GM18526 (cell line): ENCODE data around the gene SPRN.

ENCODE experiments used
- POLR2A ChIP-seq: IDR thresholded peaks from 3 replicates; pipeline ENCODE4 v1.6.1; 2011; ENCODE audit not compliant: insufficient read length; ENCODE audit errors: extremely low read depth

The SPRN gene

DNA sequence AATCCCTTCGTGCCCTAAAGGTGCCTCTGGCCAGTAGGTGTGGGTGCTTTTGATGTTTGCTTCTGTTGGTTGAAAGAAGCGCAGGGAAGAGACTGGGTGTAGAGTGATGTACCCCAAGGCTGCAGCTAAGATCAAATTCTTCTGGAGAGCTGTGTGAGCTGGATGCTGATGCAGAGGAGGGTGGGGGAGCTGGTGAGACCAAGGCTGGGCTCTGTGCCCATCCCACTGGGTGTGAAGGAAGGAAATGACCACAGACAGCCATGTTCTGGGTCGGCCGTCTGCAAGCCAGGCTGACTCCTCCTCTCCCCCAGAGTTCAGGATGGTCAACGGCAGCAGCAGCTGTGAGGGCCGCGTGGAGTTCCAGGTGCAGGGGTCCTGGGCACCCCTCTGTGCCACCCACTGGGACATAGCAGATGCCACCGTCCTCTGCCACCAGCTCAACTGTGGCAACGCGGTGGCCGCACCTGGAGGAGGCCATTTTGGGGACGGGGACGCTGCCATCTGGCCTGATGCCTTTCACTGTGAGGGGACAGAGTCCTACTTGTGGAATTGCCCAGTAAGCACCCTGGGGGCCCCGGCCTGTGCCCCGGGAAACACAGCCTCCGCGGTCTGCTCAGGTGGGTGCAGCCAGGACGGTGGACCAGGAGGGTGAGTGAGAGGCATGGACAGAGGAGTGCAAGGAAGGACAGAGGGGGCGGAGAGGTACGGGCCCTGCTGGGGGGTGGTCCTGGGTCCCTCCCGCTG is 34.5 kb upstream of the SPRN start:
- no peak for TF ChIP-seq POLR2A

DNA sequence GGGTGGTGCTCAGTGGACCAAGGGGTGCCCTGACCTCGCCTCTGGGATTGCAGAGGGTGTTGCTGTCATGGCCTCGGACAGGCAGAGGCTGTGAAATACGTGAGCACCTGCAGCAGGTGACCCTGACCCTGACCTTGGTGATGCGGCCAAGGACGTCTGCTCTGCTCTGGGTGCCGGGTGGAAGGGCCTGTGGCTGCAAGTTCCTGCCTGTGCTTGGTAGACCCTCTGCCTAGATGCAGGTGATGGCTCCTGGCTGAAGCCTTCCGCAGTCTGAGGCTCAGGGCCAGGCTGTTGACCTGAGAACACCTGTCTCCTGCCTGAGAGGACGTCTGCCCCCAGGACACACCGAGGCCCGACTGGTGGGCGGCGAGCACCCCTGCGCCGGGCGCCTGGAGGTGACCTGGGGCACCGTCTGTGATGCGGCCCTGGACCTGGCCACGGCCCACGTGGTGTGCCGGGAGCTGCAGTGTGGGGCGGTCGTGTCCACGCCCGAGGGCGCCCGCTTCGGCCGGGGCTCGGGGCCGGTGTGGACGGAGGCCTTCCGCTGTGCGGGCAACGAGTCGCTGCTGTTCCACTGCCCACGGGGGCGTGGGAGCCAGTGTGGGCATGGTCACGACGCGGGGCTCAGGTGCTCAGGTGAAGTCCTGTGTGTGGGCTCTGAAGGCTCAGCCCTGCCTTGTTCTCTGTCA is 33.7 kb upstream of the SPRN start:
- no peak for TF ChIP-seq POLR2A

GRCh38 chr10:133457100-133457841 is 32.8 kb upstream of the SPRN start:
- no peak for TF ChIP-seq POLR2A

DNA sequence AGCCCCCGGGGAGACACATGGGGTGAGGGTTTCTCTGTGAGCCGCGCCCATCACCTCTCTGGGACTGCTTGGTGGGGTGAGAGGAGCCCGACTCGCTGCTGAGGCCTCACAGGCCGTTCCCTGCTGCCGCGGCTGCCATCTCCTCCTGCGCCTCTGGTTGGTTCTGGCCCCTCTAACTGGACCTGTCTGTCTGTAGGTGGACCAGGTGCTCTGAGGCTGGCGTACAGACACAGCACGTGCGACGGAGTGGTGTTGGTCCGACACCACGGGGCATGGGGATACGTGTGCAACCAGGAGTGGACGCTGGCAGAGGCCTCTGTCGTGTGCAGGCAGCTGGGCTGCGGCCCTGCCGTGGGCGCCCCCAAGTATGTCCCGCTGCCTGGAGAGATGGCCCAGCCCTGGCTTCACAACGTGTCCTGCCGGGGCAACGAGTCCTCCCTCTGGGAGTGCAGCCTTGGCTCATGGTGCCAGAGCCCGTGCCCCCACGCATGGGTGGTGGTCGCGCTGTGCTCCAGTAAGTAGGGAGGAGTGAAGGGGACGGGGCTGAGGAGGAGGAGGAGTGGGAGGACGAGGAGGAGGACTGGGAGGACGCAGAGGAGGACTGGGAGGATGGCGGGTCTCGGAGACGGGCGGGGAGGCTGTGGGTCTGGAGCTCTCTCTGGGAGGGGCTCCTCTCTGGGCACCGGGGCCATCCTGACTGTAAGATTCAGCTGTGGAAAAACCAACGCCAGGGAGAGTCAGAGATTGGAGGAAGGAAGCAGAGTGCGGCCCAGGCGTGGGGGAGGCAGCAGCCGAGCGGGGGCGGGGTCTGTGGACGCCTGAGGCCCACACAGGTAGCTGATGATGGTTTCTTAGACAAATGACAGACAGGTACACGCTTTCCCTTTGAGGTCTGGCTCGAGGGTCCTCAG is 31.9 kb upstream of the SPRN start:
- TF ChIP-seq POLR2A = no peak

- no peak for TF ChIP-seq POLR2A
Observed at GRCh38 chr10:133455611-133456031, 31.2 kb upstream of the SPRN start.

DNA sequence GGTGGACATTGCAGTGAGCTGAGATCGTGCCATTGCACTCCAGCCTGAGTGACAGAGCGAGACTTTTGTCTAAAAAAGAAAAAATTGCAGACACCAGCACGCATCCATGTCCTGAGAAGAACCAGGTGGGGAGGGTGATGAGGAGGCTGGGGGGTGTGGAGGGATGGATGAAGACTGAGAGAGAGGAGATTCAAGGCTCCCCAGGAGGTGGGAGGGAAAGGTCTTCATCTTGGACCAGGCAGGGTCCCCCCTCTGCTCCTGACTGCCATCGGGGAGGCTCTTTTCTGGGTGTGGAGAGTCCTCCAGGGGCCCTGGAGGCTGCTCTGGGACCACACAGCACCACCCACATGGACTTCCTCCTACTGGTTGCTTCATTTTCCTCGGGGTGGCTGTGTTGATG is 30.8 kb upstream of the SPRN start:
- TF ChIP-seq POLR2A = no peak

GRCh38 chr10:133454204-133454893 is 29.9 kb upstream of the SPRN start:
- TF ChIP-seq POLR2A = no peak

GRCh38 chr10:133453516-133454203 is 29.2 kb upstream of the SPRN start, which contains the start of gene SCART1:
Gene SCART1 (plus strand): TSS chr10:133453945. CDS start chr10:133453998, 53 bp downstream.
- TF ChIP-seq POLR2A = no peak

GRCh38 chr10:133452453-133452852 is 28.0 kb upstream of the SPRN start:
- TF ChIP-seq POLR2A = no peak

DNA sequence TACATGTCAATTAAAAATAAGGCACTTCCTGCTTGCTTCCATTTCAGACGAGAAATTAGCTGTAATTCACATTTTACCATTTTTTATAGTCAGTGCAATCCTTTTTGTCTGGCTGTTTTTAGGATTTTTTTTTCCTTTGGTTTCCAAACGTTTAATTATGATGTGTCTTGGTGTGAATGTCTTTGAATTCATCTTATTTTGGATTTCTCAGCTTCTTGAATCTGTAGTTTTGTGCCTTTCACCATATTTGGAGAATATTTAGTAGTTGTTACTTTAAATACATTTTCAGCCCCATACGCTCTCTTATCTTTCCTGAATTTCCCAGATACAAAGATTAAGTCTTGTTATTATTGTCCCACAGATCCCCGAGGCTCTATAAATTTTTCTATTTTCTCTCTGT is 26.9 kb upstream of the SPRN start:
- TF ChIP-seq POLR2A = no peak

GRCh38 chr10:133448120-133448519 is 23.7 kb upstream of the SPRN start:
- TF ChIP-seq POLR2A = no peak

- no peak for TF ChIP-seq POLR2A
Observed at GRCh38 chr10:133446979-133447378, 22.6 kb upstream of the SPRN start.

DNA sequence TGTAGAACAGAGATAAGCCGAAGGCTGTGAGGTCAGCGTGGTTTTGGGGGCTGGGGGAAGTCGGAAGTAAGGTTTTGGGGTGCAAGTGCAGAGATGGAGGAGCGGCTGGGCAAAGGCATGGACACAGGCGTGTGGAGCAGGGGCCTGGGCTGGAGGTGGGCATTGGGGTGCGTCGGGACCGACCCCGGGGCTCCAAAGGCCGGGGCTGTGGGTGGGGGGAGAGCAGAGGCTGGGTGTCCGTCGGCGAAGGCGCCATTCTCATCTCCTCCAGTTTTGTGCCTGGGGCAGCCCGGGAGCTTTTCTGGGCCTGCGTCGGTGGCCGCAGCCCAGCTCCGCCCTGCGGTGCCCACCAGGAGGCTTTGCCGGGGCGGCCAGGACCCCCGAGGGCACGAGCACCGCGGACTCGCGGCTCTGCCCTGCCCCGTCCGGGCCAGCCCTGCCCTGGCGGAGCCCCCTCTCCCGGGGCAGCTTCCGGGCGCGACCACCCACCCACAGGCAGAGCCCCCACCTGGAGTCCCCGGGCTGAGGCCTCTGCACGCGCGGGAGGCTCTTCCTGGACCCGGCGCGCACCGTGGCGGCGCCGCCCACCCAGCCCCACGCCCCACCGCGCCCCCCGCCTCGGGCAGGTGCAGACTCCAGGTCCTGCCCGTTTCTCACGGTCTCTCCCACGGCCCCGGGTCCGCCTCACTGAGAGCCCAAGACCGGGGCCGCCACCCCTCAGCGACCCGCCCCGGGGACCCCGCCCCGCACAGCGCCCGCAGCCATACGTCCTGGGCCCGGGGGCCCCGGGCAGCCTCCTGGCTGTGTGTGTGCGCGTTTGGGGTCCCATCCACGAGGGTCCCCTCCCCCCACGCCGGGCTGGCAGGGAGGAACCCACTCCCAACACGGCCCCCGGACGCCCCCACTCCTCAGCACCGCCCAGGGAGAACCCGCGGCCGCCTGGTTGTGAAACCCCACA is 21.6 kb upstream of the SPRN start:
- no peak for TF ChIP-seq POLR2A
